Ecto neural progenitor cell (in vitro differentiated cells): Measurements from ENCODE around the gene MYCN.

ENCODE experiments used
- DNase-seq: peaks from one replicate; pipeline ENCODE4 v3.0.0-alpha.2; 2018; ENCODE audit warnings: low spot score

Gene MYCN

DNA sequence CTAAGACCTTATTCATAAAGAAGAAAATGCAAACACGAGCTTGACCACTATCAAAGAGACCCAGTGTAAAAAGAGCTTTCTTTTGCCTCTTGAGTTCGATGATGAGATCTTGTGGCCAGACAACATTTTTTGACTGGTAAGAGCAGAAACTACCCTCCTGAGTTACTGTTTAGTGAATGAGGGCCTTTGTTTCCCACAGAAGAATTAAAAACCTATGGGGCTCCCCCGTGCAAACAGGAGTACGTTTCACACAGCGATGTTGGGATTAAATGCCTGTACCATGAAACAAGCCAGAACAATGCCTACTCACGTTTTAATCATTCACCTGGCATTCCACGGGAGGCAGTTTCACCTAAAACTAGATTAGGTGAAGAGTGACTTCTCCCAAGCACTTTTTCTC lies 36.0 kb downstream of the MYCN start:
- no peak for DNase-seq

DNA sequence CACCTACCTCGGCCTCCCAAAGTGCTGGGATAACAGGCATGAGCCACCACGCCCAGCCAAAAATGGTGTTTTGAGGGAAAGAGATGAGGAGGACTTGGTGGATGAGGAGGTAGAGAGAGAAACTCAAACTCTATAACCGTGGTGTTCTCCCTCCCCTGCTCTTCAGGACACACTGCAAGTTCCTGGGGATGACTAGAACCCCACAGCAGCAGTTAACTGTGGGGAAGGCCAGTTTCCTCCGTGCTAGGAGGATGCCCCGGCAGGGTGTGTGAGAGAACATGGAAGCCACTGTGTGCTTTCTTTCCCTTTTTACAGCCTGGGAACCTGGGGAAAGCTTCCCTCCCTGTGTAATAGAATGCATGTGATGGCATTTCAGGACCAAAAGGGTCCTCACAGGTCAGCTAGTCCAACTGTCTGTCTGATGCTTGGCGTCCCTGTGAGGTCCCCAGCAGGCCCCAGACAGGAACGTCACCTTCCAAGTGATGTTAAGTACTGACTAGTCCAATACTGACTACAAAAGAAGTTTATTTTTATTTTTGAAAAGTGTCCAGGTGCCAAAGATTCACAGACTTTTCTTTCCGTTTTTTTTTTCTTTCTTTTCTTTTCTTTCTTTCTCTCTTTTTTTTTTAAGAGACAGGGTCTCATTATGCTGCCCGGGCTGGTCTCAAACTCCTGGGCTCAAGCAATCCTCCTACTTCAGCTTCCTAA lies 38.9 kb downstream of the MYCN start:
- no peak for DNase-seq

DNA sequence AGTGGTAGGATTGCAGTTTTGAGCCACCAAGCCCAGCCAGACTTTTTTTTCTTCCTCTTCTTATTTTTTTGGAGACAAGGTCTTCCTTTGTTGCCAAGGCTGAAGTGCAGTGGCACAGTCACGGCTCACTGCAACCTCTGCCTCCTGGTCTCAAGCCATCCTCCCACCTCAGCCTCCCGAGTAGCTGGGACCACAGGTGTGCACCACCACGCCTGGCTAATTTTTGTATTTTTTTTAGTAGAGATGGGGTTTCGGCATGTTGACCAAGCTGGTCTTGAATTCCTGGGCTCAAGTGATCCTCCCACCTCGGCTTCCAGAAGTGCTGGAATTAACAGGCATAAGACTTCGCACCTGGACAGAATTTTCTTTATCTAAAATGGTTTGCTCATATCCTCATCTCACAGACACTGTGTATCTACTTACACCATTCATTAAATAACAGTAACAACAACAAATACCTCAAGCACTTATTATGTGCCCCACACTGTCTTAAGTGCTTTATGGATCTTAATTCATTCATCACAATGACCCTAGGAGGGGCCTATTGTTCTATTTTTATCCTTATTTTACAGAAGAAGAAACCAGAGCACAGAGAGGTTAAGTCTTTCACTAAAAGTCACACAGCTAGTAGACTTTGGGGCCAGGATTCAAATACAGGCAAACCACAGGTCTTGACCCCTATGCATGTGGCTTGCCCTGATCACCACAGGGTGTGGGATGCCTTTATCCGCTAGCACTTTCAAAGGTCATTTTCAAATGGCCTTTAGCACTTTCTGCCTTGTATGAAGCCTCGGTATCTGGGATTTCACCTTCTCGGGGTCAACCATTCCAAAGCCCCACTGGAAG lies 39.6 kb downstream of the MYCN start:
- DNase-seq = no peak

DNA sequence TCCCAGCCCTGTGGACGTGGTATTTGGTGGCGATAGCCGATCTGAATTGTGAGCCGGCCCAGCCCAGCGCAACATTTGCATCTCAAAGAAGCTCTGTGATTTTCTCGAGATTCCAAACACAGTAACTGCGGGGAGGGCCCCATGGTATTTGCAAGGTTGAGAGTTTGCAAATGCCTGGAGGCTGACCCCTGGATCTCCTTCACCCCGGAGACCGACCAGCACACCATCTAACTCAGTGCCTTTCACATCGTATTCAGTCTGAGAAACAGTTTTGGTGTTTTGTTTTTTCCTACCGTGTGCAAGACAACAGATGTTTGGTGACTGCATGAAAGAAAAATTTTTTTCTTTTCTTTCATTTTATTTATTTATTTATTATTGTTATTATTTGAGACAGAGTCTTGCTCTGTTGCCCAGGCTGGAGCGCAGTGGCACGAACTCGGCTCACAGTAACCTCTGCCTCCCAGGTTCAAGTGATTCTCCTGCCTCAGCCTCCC lies 40.3 kb downstream of the MYCN start:
- DNase-seq = peak; percentile 82

DNA sequence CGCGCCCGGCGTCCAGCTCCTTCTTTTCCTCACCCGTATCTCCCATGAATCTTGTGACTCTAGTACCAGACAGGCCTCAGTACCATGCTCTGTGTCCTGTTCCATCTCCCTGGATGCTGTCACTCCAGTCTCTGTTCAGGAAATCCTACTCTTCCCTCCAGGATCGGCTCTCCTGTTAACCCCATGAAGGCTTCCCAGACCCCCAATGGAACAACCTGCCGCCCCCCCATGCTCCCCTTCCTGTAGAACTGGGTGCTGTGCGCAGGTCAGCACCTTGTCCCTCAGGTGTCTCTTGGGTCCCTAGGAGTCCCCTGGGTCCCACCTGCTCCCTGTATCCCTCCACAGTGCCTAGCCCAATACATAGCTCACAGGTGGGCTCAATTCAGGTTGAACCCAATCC lies 41.3 kb downstream of the MYCN start:
- no peak for DNase-seq

DNA sequence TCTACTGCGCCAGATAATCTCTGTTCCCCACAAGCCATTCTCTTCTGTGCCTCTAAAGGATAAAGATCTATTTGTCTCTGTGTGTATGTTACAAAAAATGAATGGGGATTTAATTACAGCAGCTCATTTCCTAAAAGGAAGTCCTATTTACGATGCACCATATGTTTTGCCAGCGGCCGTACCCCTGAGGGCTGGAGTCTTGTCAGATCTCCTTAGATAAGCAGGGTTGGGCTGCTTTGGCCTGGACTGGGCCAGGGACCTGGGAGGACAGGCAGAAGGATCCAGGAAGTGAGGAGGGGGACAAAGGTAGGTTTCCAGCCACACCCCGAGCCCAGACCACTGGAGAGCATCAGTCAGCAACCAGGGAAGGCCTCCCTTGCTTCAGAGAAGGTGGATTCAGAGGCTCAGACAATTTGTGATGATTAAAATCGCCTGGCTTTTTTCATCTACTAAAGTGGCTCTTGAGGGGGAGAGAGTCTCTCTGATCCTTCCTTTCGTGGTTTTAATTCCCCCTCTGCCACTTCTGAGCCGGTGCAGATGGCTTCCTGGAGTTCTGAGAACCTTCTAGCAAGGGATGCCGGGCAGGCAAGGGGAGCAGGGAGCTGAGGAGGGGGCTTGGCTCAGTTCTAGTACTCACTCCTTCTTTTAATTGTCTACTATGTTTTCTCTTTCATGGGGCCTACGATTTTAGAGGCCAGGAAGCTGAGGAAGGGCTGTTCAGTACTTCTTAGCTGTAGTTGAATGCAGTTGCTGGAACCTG lies 42.1 kb downstream of the MYCN start:
- DNase-seq = no peak

DNA sequence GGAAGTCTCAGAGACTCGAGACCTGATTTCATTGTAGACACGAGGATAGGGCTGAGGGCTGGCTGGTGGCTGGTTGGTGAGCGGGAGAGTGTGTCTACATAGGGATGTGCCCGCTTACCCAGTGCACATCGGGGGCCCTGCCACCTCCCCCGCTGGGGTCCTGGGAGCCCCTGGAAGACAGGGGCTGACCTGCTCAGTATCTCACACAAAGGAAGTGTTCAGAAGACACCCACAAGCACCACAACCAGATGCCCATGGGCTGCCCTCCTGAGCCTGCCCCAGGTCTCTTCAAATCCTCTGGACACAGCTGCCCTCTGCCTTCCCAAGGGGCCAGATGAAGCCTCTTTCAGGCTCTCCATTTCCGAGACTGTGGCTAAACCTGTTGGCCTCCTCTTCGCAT lies 43.1 kb downstream of the MYCN start:
- DNase-seq = no peak

DNA sequence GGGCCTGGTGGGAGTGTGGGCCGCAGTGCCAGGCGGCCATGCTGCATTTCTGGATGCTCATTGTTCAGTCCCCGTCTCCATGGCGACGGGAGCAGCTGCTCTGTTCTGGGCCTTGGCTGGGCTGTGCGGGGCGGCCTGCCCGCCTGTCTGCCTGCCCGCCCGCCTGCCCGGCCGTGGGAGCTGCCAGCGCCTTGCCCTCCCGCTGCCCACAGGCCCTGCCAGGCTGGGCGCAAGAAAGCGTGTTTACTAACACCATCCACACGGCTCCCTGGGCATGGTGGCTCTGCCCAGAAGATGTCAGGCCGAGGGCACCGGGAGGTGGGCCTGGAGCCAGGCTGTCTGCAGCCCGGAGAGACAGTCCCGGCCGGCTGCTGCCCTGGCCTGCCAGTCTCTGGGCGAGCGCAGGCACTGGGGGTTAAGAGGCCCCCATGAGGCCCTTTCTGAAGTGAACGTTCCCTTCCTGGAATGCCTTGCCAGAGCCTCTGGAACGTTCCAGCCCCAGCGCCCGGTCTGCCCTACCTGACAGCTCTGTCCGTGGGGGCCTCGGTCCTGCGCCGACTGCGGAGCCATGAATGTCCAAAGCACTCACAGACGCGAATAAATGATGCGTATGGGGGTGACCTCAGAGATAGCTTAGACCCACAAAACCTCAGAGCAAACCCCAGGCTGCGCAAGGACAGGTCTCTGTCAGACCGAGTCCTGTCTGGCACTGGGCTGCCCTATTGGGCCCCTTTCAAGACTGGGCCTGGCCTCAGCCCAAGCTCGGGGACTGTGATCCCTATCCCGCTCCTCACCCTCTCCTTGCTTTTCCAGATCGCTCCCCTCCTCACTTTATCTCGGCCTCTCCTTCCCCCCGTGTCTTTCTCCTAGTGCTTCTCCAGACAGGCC lies 44.3 kb downstream of the MYCN start:
- DNase-seq = peak; percentile 77

DNA sequence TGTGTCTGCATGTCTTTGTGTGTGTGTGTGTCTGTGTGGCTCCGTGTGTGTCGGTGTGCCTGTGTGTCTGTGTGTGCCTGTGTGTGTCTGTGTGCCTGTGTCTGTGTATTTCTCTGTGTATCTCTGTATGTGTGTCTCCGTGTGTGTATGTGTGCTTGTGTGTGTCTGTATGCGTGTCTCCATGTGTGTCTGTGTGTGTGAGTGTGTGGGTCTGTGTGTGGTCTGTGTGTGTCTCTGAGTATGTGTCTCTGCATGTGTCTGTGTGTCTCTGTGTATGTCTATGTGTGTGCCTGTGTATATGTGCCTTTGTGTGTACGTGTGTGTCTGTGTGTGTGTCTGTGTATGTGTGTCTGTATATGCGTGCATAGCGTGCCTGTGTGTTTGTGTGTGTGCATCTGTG lies 45.2 kb downstream of the MYCN start:
- DNase-seq = no peak

DNA sequence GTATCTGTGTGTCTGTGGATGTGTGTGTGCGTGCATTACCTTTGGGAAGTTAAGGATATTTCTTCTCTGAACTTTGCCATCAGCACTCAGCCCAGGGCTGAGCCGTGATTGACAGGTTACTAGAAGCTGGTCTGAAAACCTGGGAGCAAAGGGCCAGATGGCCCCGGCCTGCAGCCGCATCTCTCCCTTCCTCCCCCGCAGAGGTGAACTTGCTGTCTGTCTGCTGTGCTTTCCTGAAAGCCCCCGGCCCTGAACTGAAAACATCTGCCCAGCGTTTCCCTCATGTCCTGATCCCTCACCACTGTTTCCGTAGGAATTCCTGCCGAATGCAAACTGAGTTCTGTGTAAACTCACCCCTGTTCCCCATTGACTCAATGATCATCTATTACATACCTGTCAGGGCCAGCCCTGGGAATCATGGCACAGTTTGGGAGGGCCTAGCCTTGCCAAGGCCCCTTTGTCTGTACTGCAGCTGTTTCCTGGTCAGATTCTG lies 45.8 kb downstream of the MYCN start:
- no peak for DNase-seq

DNA sequence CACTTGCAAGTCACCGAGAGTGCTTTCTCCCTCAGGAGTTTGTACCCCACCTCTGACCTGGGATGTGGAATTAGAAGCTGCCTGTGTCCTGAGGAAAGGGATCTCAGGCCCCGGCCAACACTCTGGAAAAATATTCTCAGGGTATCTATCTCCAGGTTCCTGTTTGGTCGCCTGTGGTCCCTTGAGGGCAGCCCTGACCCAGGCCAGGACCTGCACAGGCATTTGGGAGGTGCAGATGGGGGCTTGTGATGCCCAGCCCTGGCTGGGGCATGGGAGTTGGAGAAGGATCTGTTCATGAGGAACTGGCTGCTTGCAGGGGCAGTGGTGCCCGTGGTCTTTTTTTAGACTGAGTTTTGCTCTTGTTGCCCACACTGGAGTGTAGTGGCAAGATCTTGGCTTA lies 46.3 kb downstream of the MYCN start:
- no peak for DNase-seq

DNA sequence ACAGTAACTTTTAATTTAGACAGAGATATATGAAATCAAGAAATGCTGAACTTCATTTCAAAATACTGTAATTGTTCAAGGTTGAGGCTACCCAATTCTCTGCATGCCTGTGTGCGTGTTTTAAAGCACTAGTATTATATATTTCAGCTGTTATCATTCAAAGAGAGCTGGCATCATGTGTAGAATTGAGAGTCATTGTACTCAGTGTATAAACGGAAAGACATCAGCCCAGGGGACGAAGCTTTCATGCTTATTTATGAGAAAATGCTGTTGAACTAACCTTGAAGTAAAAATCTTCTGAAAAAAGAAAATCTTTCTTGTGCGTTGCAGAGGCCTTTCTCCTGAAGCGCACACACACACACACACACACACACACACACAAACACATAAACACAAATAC lies 48.4 kb downstream of the MYCN start:
- DNase-seq = no peak

DNA sequence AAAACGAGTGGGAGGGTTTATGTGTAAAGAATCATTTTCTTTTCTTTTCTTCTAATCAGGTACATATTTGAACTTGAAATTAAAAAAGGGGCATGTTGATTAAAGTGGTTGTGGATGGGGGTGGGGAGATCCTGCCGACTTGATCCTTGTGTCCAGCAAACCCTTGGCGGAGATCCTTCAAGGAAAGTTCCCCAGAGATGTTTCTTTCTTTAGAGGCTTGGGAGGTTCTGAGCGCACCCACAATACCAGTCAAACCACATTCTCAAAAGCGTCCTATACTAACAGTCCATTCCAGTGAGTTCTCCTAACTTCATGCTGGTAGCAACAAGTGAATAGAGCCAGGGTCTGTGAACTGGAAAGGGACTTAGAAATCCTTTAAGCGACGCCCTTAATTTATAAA lies 49.2 kb downstream of the MYCN start:
- DNase-seq = no peak

DNA sequence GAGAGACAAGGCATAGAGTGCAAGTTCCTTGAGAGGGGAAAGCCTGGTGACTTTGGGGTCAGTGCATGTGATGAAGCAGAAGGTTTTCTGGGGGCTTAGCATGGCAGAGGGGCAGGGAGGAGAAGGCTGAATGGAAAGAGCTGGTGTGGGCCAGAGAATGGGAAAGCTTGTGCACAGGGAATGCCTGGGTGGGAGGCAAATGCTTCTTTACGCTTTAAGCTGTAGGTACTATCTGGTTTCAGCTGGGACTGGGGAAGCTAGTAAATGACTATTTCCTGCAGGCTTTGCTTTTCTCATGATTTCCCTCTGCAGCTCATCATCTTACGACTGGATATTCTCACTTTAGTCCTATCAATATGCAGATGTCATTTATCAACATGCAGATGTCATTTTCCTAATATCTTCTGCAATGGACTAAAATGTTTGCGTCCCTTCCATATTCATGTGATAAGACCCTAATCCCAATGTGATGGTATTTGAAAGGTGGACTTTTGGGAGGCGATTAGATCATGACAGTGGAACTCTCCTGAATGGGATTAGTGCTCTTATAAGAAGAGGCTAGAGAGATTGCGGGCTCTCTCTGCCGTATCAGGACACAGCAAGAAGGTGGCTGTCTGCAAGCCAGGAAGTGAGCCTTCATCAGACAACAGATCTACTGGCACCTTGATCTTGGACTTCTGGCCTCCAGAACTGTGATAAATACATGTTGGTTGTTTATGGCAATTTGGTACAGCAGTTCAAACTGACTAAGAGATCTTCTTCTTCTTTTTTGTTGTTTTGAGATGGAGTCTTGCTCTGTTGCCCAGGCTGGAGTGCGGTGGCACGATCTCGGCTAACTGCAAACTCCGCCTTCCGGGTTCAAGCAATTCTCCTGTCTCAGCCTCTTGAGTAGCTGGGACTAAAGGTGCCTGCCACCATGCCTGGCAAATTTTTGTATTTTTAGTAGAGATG lies 50.1 kb downstream of the MYCN start:
- no peak for DNase-seq

DNA sequence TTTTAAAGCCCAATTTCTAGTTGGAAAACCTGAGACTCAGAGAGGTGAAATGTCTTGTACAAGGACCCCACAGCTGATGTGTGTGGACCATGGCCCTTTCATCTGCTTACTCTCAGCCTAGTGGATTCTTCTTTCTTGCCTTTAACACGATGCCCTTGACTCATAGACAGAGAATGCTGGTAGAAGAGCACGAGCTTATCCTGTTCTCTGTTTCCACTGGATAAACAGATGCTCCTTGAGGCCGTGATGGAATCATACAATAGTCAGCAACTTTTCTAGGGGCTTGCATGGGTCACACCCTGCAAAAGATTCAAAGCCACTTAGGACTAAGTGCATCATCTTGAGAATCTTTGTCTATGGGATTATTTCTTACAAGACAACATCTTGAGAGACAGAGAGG lies 50.9 kb downstream of the MYCN start:
- no peak for DNase-seq

DNA sequence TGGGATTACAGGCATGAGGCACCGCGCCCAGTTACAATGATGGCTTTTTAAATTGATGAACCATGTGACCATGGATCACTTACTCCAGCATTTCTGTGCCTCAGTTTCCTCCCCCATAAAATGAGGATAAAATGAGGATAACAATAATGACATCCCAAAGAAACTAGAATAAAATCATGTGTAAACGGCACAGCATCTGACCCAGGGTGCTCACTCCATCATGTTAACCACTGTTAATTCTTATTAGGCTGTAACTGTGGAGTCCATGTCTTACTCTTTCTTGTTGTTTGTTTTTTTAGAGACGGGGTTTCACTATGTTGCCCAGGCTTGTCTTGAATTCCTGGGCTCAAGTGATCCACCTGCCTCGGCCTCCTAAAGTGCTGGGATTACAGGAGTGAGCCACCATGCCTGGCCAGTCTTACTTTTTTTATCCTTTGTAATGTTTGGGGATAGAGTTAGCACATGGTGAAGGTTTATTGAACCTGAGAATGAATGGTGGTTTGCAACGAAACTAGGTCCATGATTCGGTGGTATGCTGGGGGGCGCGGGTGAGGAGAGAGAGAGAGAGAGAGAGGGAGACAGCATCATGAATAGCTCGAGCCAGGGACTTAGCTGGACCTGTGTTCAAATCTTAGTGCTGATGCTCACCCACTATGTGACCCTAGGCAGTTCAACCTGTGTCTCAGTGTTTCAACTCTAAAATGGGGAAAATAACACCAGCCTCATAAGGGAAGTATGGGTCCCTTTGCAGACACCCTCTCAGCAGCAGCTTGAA lies 52.3 kb downstream of the MYCN start:
- DNase-seq = no peak

DNA sequence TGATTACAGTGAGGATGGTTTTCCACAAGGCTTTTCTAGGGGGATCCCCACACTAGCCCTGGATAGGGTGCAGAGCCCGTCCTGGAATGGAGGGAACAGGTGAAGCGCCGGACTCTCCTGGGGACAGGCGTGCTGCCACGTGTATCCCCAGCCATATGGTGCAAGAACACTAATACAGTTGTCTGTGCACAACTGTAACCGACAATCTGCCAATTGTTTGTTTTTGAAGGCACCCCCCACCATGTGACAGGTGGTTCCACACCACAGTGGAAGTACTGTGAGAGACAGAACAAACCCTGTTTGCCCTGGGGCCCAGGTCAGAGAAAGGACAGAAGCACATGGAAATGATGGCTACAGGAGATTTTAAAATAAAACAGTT lies 52.9 kb downstream of the MYCN start:
- DNase-seq = no peak

DNA sequence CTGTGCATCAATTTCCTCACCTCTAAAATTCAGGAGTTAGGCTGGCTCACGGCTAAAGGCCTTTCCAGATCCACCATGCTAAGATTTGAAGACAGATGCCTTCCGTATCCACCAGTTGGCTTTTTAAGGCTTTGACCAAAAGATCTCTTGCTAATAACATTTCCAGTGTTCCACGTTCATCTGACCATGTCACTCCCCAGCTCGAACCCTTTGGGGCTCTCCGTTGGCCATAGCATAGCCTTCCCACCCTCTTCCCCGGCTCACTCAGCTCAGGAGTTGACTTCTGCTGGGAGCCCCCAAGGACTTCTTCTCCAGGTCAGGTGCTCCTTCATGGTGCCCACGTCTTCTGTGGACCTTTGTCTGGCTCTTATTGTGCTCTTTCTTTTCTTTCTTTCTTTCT lies 53.3 kb downstream of the MYCN start:
- no peak for DNase-seq

DNA sequence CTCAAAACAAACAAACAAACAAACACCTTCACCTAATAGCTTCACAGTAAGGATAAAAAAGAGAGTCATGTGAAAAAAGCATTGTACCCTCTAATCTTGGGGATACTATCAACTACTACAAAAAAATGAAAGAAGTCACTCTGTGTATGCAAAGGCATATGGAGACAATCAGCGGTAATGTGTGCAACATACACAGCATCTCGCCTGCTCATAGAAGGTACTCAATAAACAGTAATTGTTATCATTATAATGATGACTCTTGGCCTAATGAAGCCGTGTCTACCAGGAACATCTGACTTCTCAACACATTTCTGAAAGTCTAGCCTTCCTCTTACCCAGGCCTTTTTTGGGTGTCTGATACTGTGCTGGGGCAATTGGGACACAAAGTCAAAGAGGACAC lies 55.3 kb downstream of the MYCN start:
- DNase-seq = no peak
